Measurements from ENCODE around the gene PABPC1L.

DNA sequence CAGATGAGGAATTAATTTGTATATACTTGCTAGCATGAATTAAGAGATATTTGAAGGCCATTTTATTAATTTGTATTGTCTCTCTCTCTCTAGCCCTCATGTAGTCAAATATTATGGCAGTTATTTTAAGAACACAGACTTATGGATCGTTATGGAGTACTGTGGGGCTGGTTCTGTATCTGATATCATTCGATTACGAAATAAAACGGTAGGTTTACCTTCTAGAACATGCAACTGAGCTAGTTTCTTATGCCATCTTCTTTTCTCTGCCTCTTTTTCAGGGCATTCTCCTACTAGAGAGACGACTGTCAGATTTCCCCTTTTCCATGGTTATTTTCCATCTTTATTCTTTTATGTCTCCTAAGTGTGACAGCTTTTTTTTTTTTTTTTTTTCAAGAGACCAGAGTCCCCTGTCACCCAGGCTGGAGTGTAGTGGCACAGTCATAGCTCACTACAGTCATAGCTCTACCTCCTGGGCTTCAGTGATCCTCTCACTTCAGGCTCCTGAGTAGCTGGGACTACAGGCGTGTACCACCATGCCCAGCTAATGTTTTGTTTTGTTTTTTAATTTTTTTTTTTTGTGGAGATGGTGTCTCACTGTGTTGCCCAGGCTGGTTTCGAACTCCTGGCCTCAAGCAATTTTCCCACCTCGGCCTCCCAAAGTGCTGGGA lies 72.0 kb downstream of the PABPC1L start:
- TF ChIP-seq, protein P1, sequence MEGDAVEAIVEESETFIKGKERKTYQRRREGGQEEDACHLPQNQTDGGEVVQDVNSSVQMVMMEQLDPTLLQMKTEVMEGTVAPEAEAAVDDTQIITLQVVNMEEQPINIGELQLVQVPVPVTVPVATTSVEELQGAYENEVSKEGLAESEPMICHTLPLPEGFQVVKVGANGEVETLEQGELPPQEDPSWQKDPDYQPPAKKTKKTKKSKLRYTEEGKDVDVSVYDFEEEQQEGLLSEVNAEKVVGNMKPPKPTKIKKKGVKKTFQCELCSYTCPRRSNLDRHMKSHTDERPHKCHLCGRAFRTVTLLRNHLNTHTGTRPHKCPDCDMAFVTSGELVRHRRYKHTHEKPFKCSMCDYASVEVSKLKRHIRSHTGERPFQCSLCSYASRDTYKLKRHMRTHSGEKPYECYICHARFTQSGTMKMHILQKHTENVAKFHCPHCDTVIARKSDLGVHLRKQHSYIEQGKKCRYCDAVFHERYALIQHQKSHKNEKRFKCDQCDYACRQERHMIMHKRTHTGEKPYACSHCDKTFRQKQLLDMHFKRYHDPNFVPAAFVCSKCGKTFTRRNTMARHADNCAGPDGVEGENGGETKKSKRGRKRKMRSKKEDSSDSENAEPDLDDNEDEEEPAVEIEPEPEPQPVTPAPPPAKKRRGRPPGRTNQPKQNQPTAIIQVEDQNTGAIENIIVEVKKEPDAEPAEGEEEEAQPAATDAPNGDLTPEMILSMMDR (conservative IDR thresholded peaks at IDR 0.05) = no peak
- TF ChIP-seq ZFX (IDR thresholded peaks at IDR 0.05) = no peak

Data from C4-2B (cell line).